Transverse colon (tissue), 4 donors: ENCODE results near the gene MSX2. TPM values are rescaled to one million over a fixed set of nuclear protein-coding genes. Genes with fewer than 3 reads are reported as not detected.
"Not testable (repeated sequence)": the region's sequence is repeated elsewhere in the genome, so short reads cannot be mapped to it uniquely, and the experiment has no call there.

Experiments used
- DNase-seq: peaks from one replicate; pipeline ENCODE4 v3.0.0-alpha.2; 2019
- H3K27ac ChIP-seq, 4 donors: fragments of 200-600 bp; sonication (generic); 2 replicates each; pipeline ENCODE4 v1.5.1; 2016 to 2018; ENCODE audit warnings: inconsistent platforms in 4 of 4
- H3K27me3 ChIP-seq: fragments of 200-600 bp; sonication (generic); 2 replicates; pipeline ENCODE4 v1.5.1; 2017; ENCODE audit warnings: inconsistent platforms
- H3K36me3 ChIP-seq, 4 donors: fragments of 200-600 bp; sonication (generic); 2 replicates each; pipeline ENCODE4 v1.5.1; 2017 to 2019; ENCODE audit warnings: inconsistent platforms in 4 of 4
- H3K4me1 ChIP-seq, 4 donors: fragments of 200-600 bp; sonication (generic); 2 replicates each; pipeline ENCODE4 v1.5.1; 2017 to 2020; ENCODE audit warnings: inconsistent platforms in 4 of 4
- H3K4me3 ChIP-seq, 4 donors: fragments of 200-600 bp; sonication (generic); 1 replicate in 1 of 4; 2 replicates in 3 of 4; pipeline versions ENCODE4 v1.5.1 to v1.6.1; 2017 to 2019; ENCODE audit warnings: inconsistent platforms in 4 of 4
- H3K9me3 ChIP-seq, 2 donors: fragments of 200-600 bp; sonication (generic); 2 replicates each; pipeline ENCODE4 v1.5.1; 2017 to 2019; ENCODE audit warnings: inconsistent platforms in 2 of 2
- EP300 ChIP-seq: sonication (generic); formaldehyde crosslinking; IDR thresholded peaks from one replicate; pipeline ENCODE4 v1.6.1; 2017; ENCODE audit warnings: antibody characterized with exemption, low read depth
- POLR2A ChIP-seq: fragments of 450-650 bp; IDR thresholded peaks from one replicate; pipeline ENCODE4 v1.6.1; 2016; ENCODE audit warnings: antibody characterized with exemption, mild to moderate bottlenecking, moderate library complexity
- POLR2AphosphoS5 ChIP-seq, 3 donors: sonication (generic); formaldehyde crosslinking; IDR thresholded peaks; one replicate each; pipeline ENCODE4 v1.6.1; 2016; ENCODE audit warnings: antibody characterized with exemption in 3 of 3
- WGBS, 2 donors: methylation state at CpG; one replicate each; pipeline ENCODE4 v1.1.5; 2018; ENCODE audit warnings: low coverage in 1 of 2; 5-methylcytosine and 5-hydroxymethylcytosine counted together
- in situ Hi-C, 4 donors: fragments of 200-750 bp; cut with MboI; loops; one replicate each; pipeline versions ENCODE4 v1.15.0 to v1.15.1; 2017; ENCODE audit warnings: low sequenced_read_pairs in 3 of 4, low pct_ligation_motif_present in 1 of 4, low pct_unique_long_range_greater_than_20kb in 1 of 4
- intact Hi-C: fragments of 100-400 bp; cut with DNase I; formaldehyde crosslinking; loops from one replicate; pipeline ENCODE4 v1.15.1; 2023; ENCODE audit warnings: low total_unique reads
- total RNA-seq, 4 donors: library from RNA; depleted of rRNA; stranded (reverse); fragments of >200 nt; gene quantifications; one replicate each; pipeline ENCODE4 v1.1.0, GENCODE V29; 2016
- TF ChIP-seq, protein P1 (sequence below), 5 experiments: fragments of 200-600 bp in 3 of 5; fragments of 450-650 bp in 2 of 5; sonication (generic) in 3 of 5; IDR thresholded peaks; 1 replicate in 2 of 5; 2 replicates in 3 of 5; pipeline ENCODE4 v1.5.1; 2016 to 2017; ENCODE audit warnings: antibody characterized with exemption in 5 of 5, inconsistent platforms in 3 of 5, mild to moderate bottlenecking in 2 of 5, moderate library complexity in 1 of 5

Gene MSX2
- total RNA-seq, 4 donors from 2014 or later, result 0.27 to 1.1 TPM; not detected in 2

DNA sequence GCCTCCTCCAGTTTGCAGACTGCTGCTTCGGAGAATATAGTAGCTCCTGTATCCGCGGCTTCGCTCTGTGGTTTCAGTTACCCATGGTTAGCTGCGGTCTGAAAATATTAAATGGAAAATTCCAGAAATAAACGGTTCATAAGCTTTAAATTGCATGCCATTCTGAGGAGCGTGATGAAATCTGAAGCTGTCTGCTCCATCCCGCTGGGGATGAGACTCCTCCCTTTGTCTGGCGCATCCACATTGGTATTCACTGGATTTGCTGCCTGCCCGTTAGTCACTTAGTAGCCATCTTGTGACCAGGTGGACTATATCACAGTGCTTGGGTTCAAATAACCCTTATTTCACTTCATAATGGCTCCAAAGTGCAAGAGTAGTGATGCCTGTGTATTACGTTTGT is 36.3 kb downstream of the MSX2 start:
- DNase-seq, result no peak
- in situ Hi-C loops (no loop called here), intact Hi-C loops (no loop called here)
- WGBS, 2 donors, result 71 to 81% methylated on average over 4 to 11 of the region's 11 CpGs
- Histone ChIP-seq H3K4me3 (no peak overlapping the region), H3K36me3 (no peaks in the 10 kb centered on the region), H3K27ac (no peak overlapping the region), H3K4me1 (no peaks in the 10 kb centered on the region), H3K9me3 (no peaks in the 10 kb centered on the region), H3K27me3 (no peaks in the 10 kb centered on the region)
- TF ChIP-seq POLR2A (no peak), POLR2AphosphoS5 (IDR thresholded peaks at IDR 0.05) (no peak), EP300 (no peak)
- TF ChIP-seq, protein P1, sequence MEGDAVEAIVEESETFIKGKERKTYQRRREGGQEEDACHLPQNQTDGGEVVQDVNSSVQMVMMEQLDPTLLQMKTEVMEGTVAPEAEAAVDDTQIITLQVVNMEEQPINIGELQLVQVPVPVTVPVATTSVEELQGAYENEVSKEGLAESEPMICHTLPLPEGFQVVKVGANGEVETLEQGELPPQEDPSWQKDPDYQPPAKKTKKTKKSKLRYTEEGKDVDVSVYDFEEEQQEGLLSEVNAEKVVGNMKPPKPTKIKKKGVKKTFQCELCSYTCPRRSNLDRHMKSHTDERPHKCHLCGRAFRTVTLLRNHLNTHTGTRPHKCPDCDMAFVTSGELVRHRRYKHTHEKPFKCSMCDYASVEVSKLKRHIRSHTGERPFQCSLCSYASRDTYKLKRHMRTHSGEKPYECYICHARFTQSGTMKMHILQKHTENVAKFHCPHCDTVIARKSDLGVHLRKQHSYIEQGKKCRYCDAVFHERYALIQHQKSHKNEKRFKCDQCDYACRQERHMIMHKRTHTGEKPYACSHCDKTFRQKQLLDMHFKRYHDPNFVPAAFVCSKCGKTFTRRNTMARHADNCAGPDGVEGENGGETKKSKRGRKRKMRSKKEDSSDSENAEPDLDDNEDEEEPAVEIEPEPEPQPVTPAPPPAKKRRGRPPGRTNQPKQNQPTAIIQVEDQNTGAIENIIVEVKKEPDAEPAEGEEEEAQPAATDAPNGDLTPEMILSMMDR (IDR thresholded peaks at IDR 0.05), result no peak

DNA sequence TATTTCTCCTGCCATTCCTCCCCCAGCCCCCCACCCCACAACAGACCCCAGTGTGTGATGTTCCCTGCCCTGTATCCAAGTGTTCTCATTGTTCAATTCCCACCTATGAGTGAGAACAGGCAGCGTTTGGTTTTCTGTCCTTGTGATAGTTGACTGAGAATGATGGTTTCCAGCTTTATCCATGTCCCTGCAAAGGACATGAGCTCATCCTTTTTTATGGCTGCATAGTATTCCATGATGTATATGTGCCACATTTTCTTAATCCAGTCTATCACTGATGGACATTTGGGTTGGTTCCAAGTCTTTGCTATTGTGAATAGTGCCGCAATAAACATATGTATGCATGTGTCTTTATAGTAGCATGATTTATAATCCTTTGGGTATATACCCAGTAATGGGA is 37.0 kb downstream of the MSX2 start:
- not testable (repeated sequence) for H3K4me3 ChIP-seq, H3K27me3 ChIP-seq, DNase-seq

DNA sequence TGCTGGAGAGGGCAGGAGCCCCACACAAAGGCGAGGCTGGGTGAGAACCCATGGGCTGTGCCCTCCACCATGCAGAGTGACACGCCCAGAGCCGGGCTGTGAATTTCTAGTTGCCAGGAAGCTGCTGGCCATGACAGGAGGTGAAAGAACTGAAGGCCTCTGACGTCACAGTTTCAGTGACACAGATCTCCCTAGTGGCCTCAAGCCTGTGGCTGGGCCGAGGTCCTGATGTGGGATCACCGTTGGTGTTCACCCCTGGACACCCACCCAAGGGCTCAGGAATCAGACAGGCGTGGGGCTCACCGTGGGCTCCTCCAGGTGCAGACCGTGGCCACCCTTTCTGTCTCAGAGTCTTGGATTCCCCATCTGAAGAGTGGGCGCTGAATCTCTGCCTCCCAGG is 39.9 kb downstream of the MSX2 start:
- intact Hi-C loops, result no loop called here
- no peak for DNase-seq
- H3K27ac ChIP-seq, result no peak overlapping the region
- no peaks in the 10 kb centered on the region for H3K36me3 ChIP-seq
- no peaks in the 10 kb centered on the region for H3K9me3 ChIP-seq
- TF ChIP-seq POLR2A (no peak), POLR2AphosphoS5 (IDR thresholded peaks at IDR 0.05) (no peak), EP300 (no peak)
- TF ChIP-seq, protein P1 (IDR thresholded peaks at IDR 0.05), result no peak
- 68 to 80% methylated on average over 1 to 10 of the region's 10 CpGs for WGBS, 2 donors
- in situ Hi-C loops, result no loop called here
- no peaks in the 10 kb centered on the region for H3K4me1 ChIP-seq
- no peak overlapping the region for H3K4me3 ChIP-seq
- no peaks in the 10 kb centered on the region for H3K27me3 ChIP-seq

More for the DNA sequence above, 37.0 kb downstream of the MSX2 start:
- H3K9me3 ChIP-seq, in situ Hi-C loops, intact Hi-C loops, H3K36me3 ChIP-seq, H3K27ac ChIP-seq, H3K4me1 ChIP-seq: not testable (repeated sequence)
- WGBS, 2 donors, result 80 to 95% methylated on average over 1 to 2 of the region's 2 CpGs

DNA sequence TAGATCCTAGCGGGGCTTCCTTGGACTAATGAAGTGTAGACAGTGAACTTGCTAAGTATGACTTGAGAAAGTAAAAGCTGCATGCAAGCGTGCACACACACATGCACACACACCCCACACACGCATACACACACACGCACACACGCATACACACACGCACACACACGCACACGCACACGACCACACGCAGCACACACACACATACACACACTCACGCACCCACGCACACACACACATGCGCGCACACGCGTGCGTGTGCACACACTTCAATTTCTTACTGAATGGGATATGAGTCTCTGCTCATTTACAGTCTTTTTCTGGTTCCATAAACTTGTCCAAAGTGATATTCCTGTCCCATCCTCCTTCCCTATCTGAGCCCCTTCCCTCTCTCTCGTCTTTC is 41.2 kb downstream of the MSX2 start:
- Histone ChIP-seq H3K27me3 (no peaks in the 10 kb centered on the region), H3K9me3 (no peaks in the 10 kb centered on the region), H3K4me1 (no peaks in the 10 kb centered on the region), H3K36me3 (no peaks in the 10 kb centered on the region), H3K27ac (no peak overlapping the region), H3K4me3 (no peak overlapping the region)
- WGBS, 2 donors, result 80 to 87% methylated on average over 17 to 18 of the region's 18 CpGs
- in situ Hi-C loops (no loop called here), intact Hi-C loops (no loop called here)
- TF ChIP-seq POLR2A (no peak), EP300 (no peak), POLR2AphosphoS5 (IDR thresholded peaks at IDR 0.05) (no peak)
- TF ChIP-seq, protein P1 (IDR thresholded peaks at IDR 0.05), result no peak
- DNase-seq, result no peak

DNA sequence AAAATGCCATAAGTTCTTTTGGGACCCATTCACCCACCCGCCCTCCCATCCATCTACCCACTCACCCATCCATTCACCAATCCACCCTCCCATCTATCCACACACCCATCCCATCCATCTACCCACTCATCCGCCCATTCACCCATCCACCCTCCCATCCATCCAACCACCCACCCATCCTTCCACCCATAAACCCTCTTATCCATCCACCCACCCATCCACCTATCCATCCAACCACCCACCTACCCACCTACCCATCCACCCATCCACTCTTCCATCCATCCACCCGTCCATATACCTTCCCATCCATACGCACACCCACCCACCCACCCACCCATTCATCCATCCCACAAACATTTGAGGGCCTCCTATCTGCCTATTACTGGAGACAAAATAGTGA is 43.3 kb downstream of the MSX2 start:
- DNase-seq, result no peak
- Histone ChIP-seq H3K36me3 (no peaks in the 10 kb centered on the region), H3K9me3 (no peaks in the 10 kb centered on the region), H3K27me3 (no peaks in the 10 kb centered on the region), H3K4me1 (no peaks in the 10 kb centered on the region), H3K27ac (no peak overlapping the region), H3K4me3 (no peak overlapping the region)
- WGBS, 2 donors, result 0 to 57% methylated on average over 1 to 4 of the region's 4 CpGs
- intact Hi-C loops, result no loop called here
- TF ChIP-seq POLR2A (no peak), POLR2AphosphoS5 (IDR thresholded peaks at IDR 0.05) (no peak), EP300 (no peak)
- TF ChIP-seq, protein P1 (IDR thresholded peaks at IDR 0.05), result no peak
- in situ Hi-C loops, result no loop called here
